NK-92 (cell line): Measurements from ENCODE around the gene GSTM1.

Experiments
- DNase-seq: peaks from one replicate; lab custom pipeline; 2025; ENCODE audit not compliant: unreplicated experiment; lab: John Stamatoyannopoulos, UW

The GSTM1 gene

GRCh38 chr1:109687641-109688499 lies at the start of gene GSTM1:
Gene GSTM1 (plus strand): TSS chr1:109687817. CDS start chr1:109687874, 57 bp downstream.
- no peak for DNase-seq

- no peak for DNase-seq
Measured at GRCh38 chr1:109639063-109639840, 48.4 kb upstream of the GSTM1 start.

- DNase-seq = no peak
Measured at GRCh38 chr1:109639841-109640184, 47.8 kb upstream of the GSTM1 start.

GRCh38 chr1:109640285-109640865 lies 47.2 kb upstream of the GSTM1 start:
- DNase-seq = peak; percentile 21

GRCh38 chr1:109641078-109641740 lies 46.4 kb upstream of the GSTM1 start:
- no peak for DNase-seq

- no peak for DNase-seq
Measured at GRCh38 chr1:109641861-109642260, 45.8 kb upstream of the GSTM1 start.

GRCh38 chr1:109642626-109643025 lies 45.0 kb upstream of the GSTM1 start:
- DNase-seq = no peak

GRCh38 chr1:109643385-109644230 lies 44.0 kb upstream of the GSTM1 start:
- no peak for DNase-seq

GRCh38 chr1:109644670-109645069 lies 42.9 kb upstream of the GSTM1 start:
- no peak for DNase-seq

- DNase-seq = no peak
Measured at GRCh38 chr1:109649491-109649914, 38.1 kb upstream of the GSTM1 start.

GRCh38 chr1:109650609-109651008 lies 37.0 kb upstream of the GSTM1 start:
- DNase-seq = no peak

GRCh38 chr1:109652402-109652801 lies 35.2 kb upstream of the GSTM1 start:
- no peak for DNase-seq

- no peak for DNase-seq
Measured at GRCh38 chr1:109653306-109653705, 34.3 kb upstream of the GSTM1 start.

GRCh38 chr1:109654519-109654918 lies 33.1 kb upstream of the GSTM1 start:
- no peak for DNase-seq

GRCh38 chr1:109655615-109656519 lies 31.8 kb upstream of the GSTM1 start, which contains the start of gene GSTM4:
Gene GSTM4 (plus strand): TSS chr1:109656099. CDS start chr1:109656390, 291 bp downstream.
- no peak for DNase-seq

GRCh38 chr1:109657395-109657794 lies 30.2 kb upstream of the GSTM1 start:
- DNase-seq = no peak

- DNase-seq = no peak
Measured at GRCh38 chr1:109657970-109658369, 29.6 kb upstream of the GSTM1 start.

GRCh38 chr1:109658533-109659042 lies 29.0 kb upstream of the GSTM1 start:
- DNase-seq = no peak

- DNase-seq = no peak
Measured at GRCh38 chr1:109659145-109659544, 28.5 kb upstream of the GSTM1 start.
